GM12878 (cell line): ENCODE results near the gene KLRG1. TPM values are rescaled to one million over a fixed set of nuclear protein-coding genes. Genes with fewer than 3 reads are reported as not detected.

Experiments used
- ATAC-seq: fragments of 200-7000 bp; cut with Tn5 transposase; 3 replicates; pipeline ENCODE4 v1.9.1; 2020; ENCODE audit warnings: mild to moderate bottlenecking, moderate library complexity
- BruUV-seq: library from RNA; stranded (reverse); fragments of 400-500 nt; replicated peaks from 2 replicates; lab custom pipeline; 2021; lab: Mats Ljungman, UMichigan
- CTCF ChIA-PET: fragments of 300-600 bp; sonication (Branson Sonifier 250); formaldehyde crosslinking; extraction: SDS; loops from one replicate; lab custom pipeline; 2021; ENCODE audit warnings: inconsistent platforms; lab: Yijun Ruan, JAX
- POLR2A ChIA-PET: fragments of 350-600 bp; formaldehyde crosslinking; extraction: SDS; loops from one replicate; lab custom pipeline; 2021; ENCODE audit warnings: inconsistent platforms; lab: Charles Lee
- RAD21 ChIA-PET: fragments of 300-600 bp; sonication (Branson Sonifier 250); formaldehyde crosslinking; loops from one replicate; lab custom pipeline; 2023; ENCODE audit warnings: antibody characterized with exemption; ENCODE audit not compliant: unreplicated experiment; lab: Charles Lee
- SMC1A ChIA-PET: fragments of 300-600 bp; sonication (Branson Sonifier 250); formaldehyde crosslinking; loops from one replicate; lab custom pipeline; 2023; ENCODE audit not compliant: unreplicated experiment, uncharacterized antibody; lab: Charles Lee
- DNase-seq: peaks from one replicate; pipeline ENCODE4 v3.0.0-alpha.2; 2011; ENCODE audit warnings: low read depth, low spot score
- FAIRE-seq: peaks from 3 replicates; lab custom pipeline; 2011; peaks lifted over from hg19 to GRCh38; lab: Jason Lieb, UNC
- H2AFZ ChIP-seq: 2 replicates; pipeline ENCODE4 v1.6.0; 2011; ENCODE audit warnings: low read depth, low read length, control low read depth; ENCODE audit not compliant: control insufficient read depth
- H3K27ac ChIP-seq: 2 replicates; pipeline ENCODE4 v1.5.1; 2011; ENCODE audit warnings: control low read depth; ENCODE audit not compliant: control insufficient read depth, insufficient read depth
- H3K27me3 ChIP-seq, 2 experiments: replicated peaks in 1 of 2; 2 replicates each; pipeline versions ENCODE4 v1.6.0 to v1.6.1; 2011; ENCODE audit warnings: low read length in 1 of 2; ENCODE audit not compliant: control insufficient read depth in 2 of 2, insufficient read depth in 2 of 2
- H3K36me3 ChIP-seq, 2 experiments: 2 replicates each; pipeline ENCODE4 v1.5.1; 2011; ENCODE audit warnings: low read length in 1 of 2; ENCODE audit not compliant: control insufficient read depth in 2 of 2, insufficient read depth in 2 of 2
- H3K4me1 ChIP-seq: 2 replicates; pipeline ENCODE4 v1.6.1; 2011; ENCODE audit warnings: mild to moderate bottlenecking, low read length, moderate library complexity, mixed read lengths; ENCODE audit not compliant: control insufficient read depth, insufficient read depth
- H3K4me2 ChIP-seq: 2 replicates; pipeline ENCODE4 v1.6.0; 2011; ENCODE audit warnings: control low read depth; ENCODE audit not compliant: control insufficient read depth, insufficient read depth
- H3K4me3 ChIP-seq: fragments of 200-600 bp; sonication (generic); 2 replicates; pipeline ENCODE4 v1.5.1; 2016
- H3K79me2 ChIP-seq: 2 replicates; pipeline ENCODE4 v1.6.0; 2011; ENCODE audit warnings: low read length; ENCODE audit not compliant: control insufficient read depth, insufficient read depth
- H3K9ac ChIP-seq: 2 replicates; pipeline ENCODE4 v1.8.0; 2011; ENCODE audit warnings: low read length, control low read depth, mixed read lengths; ENCODE audit not compliant: control insufficient read depth, insufficient read depth
- H3K9me3 ChIP-seq: replicated peaks from 3 replicates; pipeline ENCODE4 v1.5.1; 2011; ENCODE audit warnings: mild to moderate bottlenecking, low read length; ENCODE audit not compliant: control insufficient read depth, insufficient read depth
- H4K20me1 ChIP-seq: 2 replicates; pipeline ENCODE4 v1.6.0; 2011; ENCODE audit not compliant: control insufficient read depth, insufficient read depth
- E4F1 ChIP-seq: fragments of 450-650 bp; IDR thresholded peaks from 2 replicates; pipeline ENCODE4 v1.6.1; 2018; ENCODE audit warnings: borderline replicate concordance, mild to moderate bottlenecking; ENCODE audit not compliant: partially characterized antibody
- FOXM1 ChIP-seq: IDR thresholded peaks from 2 replicates; pipeline ENCODE4 v1.6.1; 2012; ENCODE audit warnings: low read depth, mild to moderate bottlenecking, inconsistent platforms, low read length, moderate library complexity
- MTA3 ChIP-seq: IDR thresholded peaks from 2 replicates; pipeline ENCODE4 v1.6.1; 2012; ENCODE audit warnings: low read length, inconsistent platforms, borderline replicate concordance
- PAX8 ChIP-seq: fragments of 450-650 bp; IDR thresholded peaks from 2 replicates; pipeline ENCODE4 v1.6.1; 2017; ENCODE audit warnings: mild to moderate bottlenecking, moderate library complexity
- RAD21 ChIP-seq: IDR thresholded peaks from 2 replicates; pipeline ENCODE4 v1.6.1; 2011; ENCODE audit warnings: mild to moderate bottlenecking, low read depth, low read length, moderate library complexity; ENCODE audit not compliant: insufficient read depth
- SIN3A ChIP-seq: IDR thresholded peaks from 2 replicates; pipeline ENCODE4 v1.6.1; 2012; ENCODE audit warnings: low read depth, low read length, improper control_type of control experiment
- SRF ChIP-seq, 2 experiments: IDR thresholded peaks; 2 replicates each; pipeline ENCODE4 v1.6.1; 2011; ENCODE audit warnings: low read depth in 2 of 2, low read length in 2 of 2, mild to moderate bottlenecking in 1 of 2, moderate library complexity in 1 of 2
- ZNF217 ChIP-seq: fragments of 450-650 bp; IDR thresholded peaks from 2 replicates; pipeline ENCODE4 v1.6.1; 2017; ENCODE audit warnings: antibody characterized with exemption, mild to moderate bottlenecking
- WGBS: methylation state at CpG from one replicate; pipeline ENCODE4 v1.1.6; 2016; ENCODE audit warnings: low lambda C conversion rate; ENCODE audit not compliant: insufficient replicate concordance, insufficient coverage; ENCODE audit errors: missing lambda C conversion rate; 5-methylcytosine and 5-hydroxymethylcytosine counted together
- in situ Hi-C: fragments of 300-500 bp; cut with MboI; formaldehyde crosslinking; loops from 9 replicates; pipeline ENCODE4 v1.14.3; 2018; ENCODE audit warnings: mixed read lengths
- intact Hi-C: fragments of 100-400 bp; cut with micrococcal nuclease; formaldehyde crosslinking; loops from one replicate; pipeline ENCODE4 v1.14.2; 2022; ENCODE audit not compliant: unreplicated experiment
- polyA plus RNA-seq, 11 experiments: library from polyadenylated mRNA; depleted of rRNA in 4 of 11; unstranded in 6 of 11; stranded (reverse) in 5 of 11; fragments of >200 nt; fragmentation: Nextera tagmentation in 4 of 11; fragmentation: Illumina TruSeq in 1 of 11; extraction: Ambion mirVana in 4 of 11; extraction: Trizol in 1 of 11; gene quantifications; 1 replicate in 1 of 11; 2 replicates in 10 of 11; pipeline versions ENCODE4 v1.2.1 to v1.2.3, GENCODE V29; 2011 to 2016; ENCODE audit warnings: inconsistent platforms in 2 of 11, missing spikeins in 2 of 11, low read depth in 1 of 11
- total RNA-seq, 4 experiments: library from RNA; depleted of rRNA in 3 of 4; stranded (reverse); fragments of >200 nt in 3 of 4; fragmentation: Illumina TruSeq in 1 of 4; extraction: Trizol in 1 of 4; gene quantifications; 2 replicates each; pipeline versions ENCODE4 v1.2.1 to v1.2.3, GENCODE V29; 2013 to 2021

KLRG1 gene
- total and polyA plus RNA-seq, 10 of the 15 experiments (the other 5 are each of a cell fraction or from before 2014, with no cell fraction given): 2.3 to 6.5 (median 3.9) TPM

- in situ Hi-C loops: no loop called here
- no peaks in the 10 kb centered on the region for H3K27me3 ChIP-seq
- H3K4me3 ChIP-seq: no peak overlapping the region
- ChIA-PET POLR2A (interaction anchor here (0.6 kb wide), 2 partner anchors 14 to 68 kb away, joined by 3 to 4 read pairs; no protein-coding TSS in a partner anchor), CTCF (interaction anchor here (1.1 kb wide), 2 partner anchors 9 to 107 kb away, joined by 3 read pairs; no protein-coding TSS in a partner anchor), SMC1A (interaction anchor here (0.6 kb wide), 1 partner anchor 117 kb away, joined by 3 read pairs; no protein-coding TSS in a partner anchor), RAD21 (no interaction called here)
- H3K27ac ChIP-seq: no peak overlapping the region
- H2AFZ ChIP-seq: no peak overlapping the region
- no peak overlapping the region for H3K4me2 ChIP-seq
- no TSS peak for BruUV-seq
- H4K20me1 ChIP-seq: no peaks in the 10 kb centered on the region
- H3K4me1 ChIP-seq: no peaks in the 10 kb centered on the region
- FAIRE-seq (no peak), ATAC-seq (no peak), DNase-seq (no peak)
- H3K36me3 ChIP-seq: peaks cover 8 to 34% of the 10 kb centered on the region in 2 experiments
- intact Hi-C loops: no loop called here
- no peaks in the 10 kb centered on the region for H3K9me3 ChIP-seq
- peaks cover 11% of the 10 kb centered on the region for H3K79me2 ChIP-seq
- TF ChIP-seq PAX8 (no peak), SRF (IDR thresholded peaks at IDR 0.05; ENCODE audit: low read depth in 2 of 2, low read length in 2 of 2) (no peak), FOXM1 (no peak), ZNF217 (no peak), SIN3A (no peak), E4F1 (no peak), RAD21 (no peak), MTA3 (no peak)
- no peak overlapping the region for H3K9ac ChIP-seq
- WGBS: 69% methylated on average over 4 of the region's 5 CpGs
Observed at GRCh38 chr12:8941691-8942478, 47.5 kb upstream of the KLRG1 start.
